Measurements from ENCODE around the gene KCNH1. TPM values are rescaled to one million over a fixed set of nuclear protein-coding genes. Genes with fewer than 3 reads are reported as not detected.

The KCNH1 gene
- total and polyA plus RNA-seq, 7 donors, result 0.10 to 0.22 (median 0.17) TPM

GRCh38 chr1:211036381-211037060 is 97.4 kb downstream of the KCNH1 start:
- Histone ChIP-seq H3K27ac (no peak overlapping the region), H3K27me3 (ENCODE audit: insufficient read depth in 3 of 3, low read length in 2 of 3) (no peaks in the 10 kb centered on the region), H3K36me3 (ENCODE audit: insufficient read depth in 1 of 2, low read depth in 1 of 2) (no peaks in the 10 kb centered on the region), H3K4me1 (no peaks in the 10 kb centered on the region), H3K9me3 (no peaks in the 10 kb centered on the region), H3K4me3 (no peak overlapping the region)
- DNase-seq (no peak), ATAC-seq (no peak)
- intact Hi-C loops (cut with DNase I), result no loop called here
- WGBS, 3 donors, result 91 to 94% (median 93%) methylated on average over 3 of the region's 3 CpGs
- no peak for TF ChIP-seq CTCF (IDR thresholded peaks at IDR 0.05)

GRCh38 chr1:211035821-211036380 is 98.0 kb downstream of the KCNH1 start:
- Histone ChIP-seq H3K27me3 (ENCODE audit: insufficient read depth in 3 of 3, low read length in 2 of 3) (no peaks in the 10 kb centered on the region), H3K36me3 (ENCODE audit: insufficient read depth in 1 of 2, low read depth in 1 of 2) (no peaks in the 10 kb centered on the region), H3K9me3 (no peaks in the 10 kb centered on the region), H3K27ac (no peak overlapping the region), H3K4me1 (no peaks in the 10 kb centered on the region), H3K4me3 (no peak overlapping the region)
- 63 to 75% (median 64%) methylated on average over 3 of the region's 3 CpGs for WGBS, 3 donors
- no peak for TF ChIP-seq CTCF (IDR thresholded peaks at IDR 0.05)
- DNase-seq (no peak), ATAC-seq (no peak)
- intact Hi-C loops (cut with DNase I), result no loop called here

GRCh38 chr1:211033921-211034525 is 99.9 kb downstream of the KCNH1 start:
- no peak overlapping the region for H3K4me3 ChIP-seq
- H3K27ac ChIP-seq, result no peak overlapping the region
- intact Hi-C loops (cut with DNase I), result no loop called here
- no peak for DNase-seq
- no peaks in the 10 kb centered on the region for H3K9me3 ChIP-seq
- H3K4me1 ChIP-seq, result no peaks in the 10 kb centered on the region
- no peaks in the 10 kb centered on the region for H3K36me3 ChIP-seq (ENCODE audit: insufficient read depth in 1 of 2, low read depth in 1 of 2)
- no peak for TF ChIP-seq CTCF (IDR thresholded peaks at IDR 0.05)
- WGBS, 3 donors, result 91 to 94% (median 93%) methylated on average over 2 of the region's 2 CpGs
- H3K27me3 ChIP-seq (ENCODE audit: insufficient read depth in 3 of 3, low read length in 2 of 3), result no peaks in the 10 kb centered on the region
- no peak for ATAC-seq

GRCh38 chr1:211024901-211025300 is 109.0 kb downstream of the KCNH1 start:
- no peaks in the 10 kb centered on the region for H3K27me3 ChIP-seq (ENCODE audit: insufficient read depth in 3 of 3, low read length in 2 of 3)
- 82 to 88% (median 87%) methylated on average over 2 of the region's 2 CpGs for WGBS, 3 donors
- H3K4me3 ChIP-seq, result no peak overlapping the region
- ATAC-seq (no peak), DNase-seq (no peak)
- no peaks in the 10 kb centered on the region for H3K36me3 ChIP-seq (ENCODE audit: insufficient read depth in 1 of 2, low read depth in 1 of 2)
- no peak for TF ChIP-seq CTCF (IDR thresholded peaks at IDR 0.05)
- no peaks in the 10 kb centered on the region for H3K9me3 ChIP-seq
- H3K27ac ChIP-seq, result no peak overlapping the region
- intact Hi-C loops (cut with DNase I), result no loop called here
- no peaks in the 10 kb centered on the region for H3K4me1 ChIP-seq

Measured in psoas muscle (tissue), 8 donors.